GM19395 (cell line): ENCODE data around the gene COL9A3.

Experiments used
- ATAC-seq: cut with Tn5 transposase; IDR thresholded peaks from one replicate; pipeline ENCODE4 v1.9.1; 2021; ENCODE audit warnings: mild to moderate bottlenecking, moderate library complexity; ENCODE audit not compliant: unreplicated experiment

The COL9A3 gene

GRCh38 chr20:62876902-62877816, 60.3 kb downstream of the COL9A3 start:
- no peak for ATAC-seq

GRCh38 chr20:62878244-62879038, 61.6 kb downstream of the COL9A3 start:
- ATAC-seq: no peak

- ATAC-seq: no peak
Measured at GRCh38 chr20:62879275-62880146, 62.7 kb downstream of the COL9A3 start.

GRCh38 chr20:62880147-62880934, 63.5 kb downstream of the COL9A3 start:
- no peak for ATAC-seq

- no peak for ATAC-seq
Measured at GRCh38 chr20:62880935-62881661, 64.2 kb downstream of the COL9A3 start.

GRCh38 chr20:62881662-62882395, 65.0 kb downstream of the COL9A3 start:
- no peak for ATAC-seq

- no peak for ATAC-seq
Measured at GRCh38 chr20:62882426-62882825, 65.6 kb downstream of the COL9A3 start.

- ATAC-seq: no peak
Measured at GRCh38 chr20:62884556-62884955, 67.7 kb downstream of the COL9A3 start.

- ATAC-seq: no peak
Measured at GRCh38 chr20:62885046-62885895, 68.4 kb downstream of the COL9A3 start.

- no peak for ATAC-seq
Measured at GRCh38 chr20:62885896-62886708, 69.3 kb downstream of the COL9A3 start.

GRCh38 chr20:62886709-62887058, 69.8 kb downstream of the COL9A3 start:
- ATAC-seq: no peak

GRCh38 chr20:62887152-62887859, 70.5 kb downstream of the COL9A3 start:
- ATAC-seq: no peak

- ATAC-seq: no peak
Measured at GRCh38 chr20:62887860-62888239, 71.0 kb downstream of the COL9A3 start.

- ATAC-seq: no peak
Measured at GRCh38 chr20:62888406-62888805, 71.6 kb downstream of the COL9A3 start.

- no peak for ATAC-seq
Measured at GRCh38 chr20:62888910-62889309, 72.1 kb downstream of the COL9A3 start.

GRCh38 chr20:62889411-62889810, 72.6 kb downstream of the COL9A3 start:
- ATAC-seq: no peak

- ATAC-seq: no peak
Measured at GRCh38 chr20:62889871-62890270, 73.0 kb downstream of the COL9A3 start.
